22Rv1 (cell line): ENCODE measurements around the gene SCCPDH.

Experiments
- ZFX ChIP-seq: fragments of 450-650 bp; IDR thresholded peaks from 2 replicates; pipeline ENCODE4 v1.6.1; 2017; ENCODE audit warnings: antibody characterized with exemption, borderline replicate concordance
- TF ChIP-seq, protein P1 (sequence below): fragments of 450-650 bp; IDR thresholded peaks from 2 replicates; pipeline ENCODE4 v1.5.1; 2017; ENCODE audit warnings: mild to moderate bottlenecking

- TF ChIP-seq, protein P1, sequence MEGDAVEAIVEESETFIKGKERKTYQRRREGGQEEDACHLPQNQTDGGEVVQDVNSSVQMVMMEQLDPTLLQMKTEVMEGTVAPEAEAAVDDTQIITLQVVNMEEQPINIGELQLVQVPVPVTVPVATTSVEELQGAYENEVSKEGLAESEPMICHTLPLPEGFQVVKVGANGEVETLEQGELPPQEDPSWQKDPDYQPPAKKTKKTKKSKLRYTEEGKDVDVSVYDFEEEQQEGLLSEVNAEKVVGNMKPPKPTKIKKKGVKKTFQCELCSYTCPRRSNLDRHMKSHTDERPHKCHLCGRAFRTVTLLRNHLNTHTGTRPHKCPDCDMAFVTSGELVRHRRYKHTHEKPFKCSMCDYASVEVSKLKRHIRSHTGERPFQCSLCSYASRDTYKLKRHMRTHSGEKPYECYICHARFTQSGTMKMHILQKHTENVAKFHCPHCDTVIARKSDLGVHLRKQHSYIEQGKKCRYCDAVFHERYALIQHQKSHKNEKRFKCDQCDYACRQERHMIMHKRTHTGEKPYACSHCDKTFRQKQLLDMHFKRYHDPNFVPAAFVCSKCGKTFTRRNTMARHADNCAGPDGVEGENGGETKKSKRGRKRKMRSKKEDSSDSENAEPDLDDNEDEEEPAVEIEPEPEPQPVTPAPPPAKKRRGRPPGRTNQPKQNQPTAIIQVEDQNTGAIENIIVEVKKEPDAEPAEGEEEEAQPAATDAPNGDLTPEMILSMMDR, result no peak
- no peak for TF ChIP-seq ZFX
Measured at GRCh38 chr1:246680190-246680589, 44.0 kb upstream of the SCCPDH start.
